Stimulated activated CD4-positive, alpha-beta T cell treated with anti-CD3 and anti-CD28 coated beads, Interleukin-1b, Interleukin-23, amount 100 ng/mL, for 48 hours (primary cell): ENCODE measurements around the gene P2RY4.
"Not testable (repeated sequence)": the region's sequence is repeated elsewhere in the genome, so short reads cannot be mapped to it uniquely, and the experiment has no call there.

Experiments
- DNase-seq: peaks from one replicate; pipeline ENCODE4 v3.0.0-alpha.2; 2020

The P2RY4 gene

DNA sequence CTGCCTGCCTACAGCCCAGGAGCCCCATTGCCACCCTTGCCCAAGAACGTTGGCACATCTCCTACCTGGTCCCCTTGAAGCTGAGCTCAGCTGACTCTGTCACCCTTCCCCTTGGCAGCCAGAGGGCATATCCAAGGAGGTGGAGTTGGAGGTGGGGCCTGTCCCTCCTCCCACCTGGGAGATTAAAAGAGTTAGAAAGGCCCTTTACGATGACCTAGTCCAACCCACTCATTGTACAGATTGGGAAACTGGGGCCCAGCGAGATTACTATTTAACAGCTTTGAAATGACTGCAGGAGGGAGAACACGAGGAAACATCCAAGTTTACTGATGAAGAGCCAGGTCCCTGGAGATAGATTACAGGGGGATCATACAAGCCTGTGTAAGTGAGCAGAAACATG lies at the start of gene P2RY4:
Gene P2RY4, minus strand, starts transcription at position 101 of the 400 bp plus-strand sequence. CDS start 580 bp downstream, outside the sequence.
- DNase-seq, result no peak

DNA sequence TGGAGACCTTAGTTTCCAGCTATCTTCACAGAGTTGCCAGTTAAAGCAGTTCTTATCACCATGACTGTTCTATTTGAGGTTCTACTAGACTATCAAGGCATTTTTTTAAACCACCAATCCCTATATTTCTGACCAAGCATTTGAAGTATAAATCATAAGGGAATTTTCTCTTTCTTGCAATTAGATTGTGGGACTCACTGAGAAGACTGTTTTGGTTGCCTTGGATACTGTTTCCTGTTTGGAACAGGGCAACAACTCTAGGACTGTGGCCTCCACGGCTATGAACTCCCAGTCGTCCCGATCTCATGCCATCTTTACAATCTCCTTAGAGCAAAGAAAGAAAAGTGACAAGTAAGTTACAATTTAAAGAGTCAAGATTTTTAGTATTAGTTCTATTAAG lies 41.7 kb upstream of the P2RY4 start:
- no peak for DNase-seq

DNA sequence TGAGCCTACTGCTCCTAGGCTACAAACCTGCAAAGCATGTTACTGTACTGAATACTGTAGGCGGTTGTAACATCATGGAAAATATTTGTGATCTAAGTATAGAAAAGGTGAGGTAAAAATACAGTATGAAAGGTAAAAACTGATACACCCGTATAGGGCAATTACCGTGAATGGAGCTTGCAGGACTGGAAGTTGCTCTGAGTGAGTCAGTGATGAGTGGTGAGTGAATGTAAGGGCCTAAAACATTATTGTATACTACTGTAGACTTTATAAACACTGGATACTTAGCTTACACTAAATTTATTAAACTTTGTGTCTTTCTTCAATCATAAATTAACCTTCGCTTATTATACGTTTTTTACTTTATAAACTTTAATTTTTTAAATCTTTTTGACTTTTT lies 33.6 kb upstream of the P2RY4 start:
- no peak for DNase-seq

DNA sequence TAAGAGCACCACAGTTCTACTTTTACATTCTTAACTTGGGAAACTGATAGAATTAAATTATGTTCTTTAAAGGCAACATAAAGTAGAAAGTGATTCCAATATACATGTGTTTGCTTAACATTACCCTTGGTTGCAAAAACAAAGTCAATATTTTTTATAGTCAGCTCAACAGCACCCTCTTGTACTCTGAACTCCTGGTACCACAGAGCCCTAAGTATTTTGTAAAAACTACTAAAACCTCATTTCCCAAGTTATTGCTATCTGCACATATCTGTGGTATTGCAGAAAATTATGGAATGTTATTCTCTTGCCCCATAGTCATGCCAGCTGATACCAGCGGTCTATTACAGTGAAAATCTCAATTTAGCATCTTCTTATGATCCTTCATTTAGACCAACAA lies 32.8 kb upstream of the P2RY4 start:
- no peak for DNase-seq

DNA sequence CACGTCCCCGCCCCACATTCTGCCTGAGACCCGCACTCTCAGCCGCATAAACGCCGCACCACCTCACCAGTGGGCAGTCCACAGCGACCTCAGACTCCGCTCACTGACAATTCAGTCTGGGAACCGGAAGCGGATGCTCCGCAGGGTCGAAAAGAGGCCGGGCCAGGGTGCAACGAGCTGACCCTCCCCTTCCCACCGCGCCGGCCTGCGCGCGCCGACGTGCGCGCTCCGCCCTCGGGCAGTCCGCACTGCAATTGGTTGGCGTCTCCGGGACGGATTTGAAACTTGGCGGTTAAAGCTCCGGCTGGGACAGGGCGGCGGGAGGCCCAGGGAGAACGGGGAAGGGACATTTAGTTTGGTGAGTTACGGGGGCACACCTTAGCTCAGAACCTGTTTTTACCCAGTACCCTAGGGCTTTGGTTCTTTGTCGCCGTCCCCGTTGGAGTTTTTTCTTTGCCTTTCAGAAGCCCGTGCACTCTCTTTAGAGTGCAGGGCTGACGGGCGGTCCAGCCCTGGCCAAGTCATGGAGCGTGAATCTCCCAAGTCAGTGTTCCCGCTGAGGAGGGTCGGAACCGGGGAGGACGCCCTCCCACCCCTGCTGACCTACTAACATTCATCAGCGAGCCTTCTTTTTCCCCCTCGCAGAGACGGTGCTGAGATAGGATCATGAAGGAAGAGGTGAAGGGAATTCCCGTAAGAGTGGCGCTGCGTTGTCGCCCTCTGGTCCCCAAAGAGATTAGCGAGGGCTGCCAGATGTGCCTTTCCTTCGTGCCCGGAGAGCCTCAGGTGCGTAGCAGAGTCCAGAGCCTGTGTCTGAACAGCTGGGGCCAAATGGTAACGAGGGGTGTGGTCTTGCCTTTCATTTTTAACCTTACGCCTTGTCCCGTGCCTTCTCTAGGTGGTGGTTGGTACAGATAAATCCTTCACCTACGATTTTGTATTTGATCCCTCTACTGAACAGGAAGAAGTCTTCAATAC lies 30.1 kb upstream of the P2RY4 start, which contains the start of the genes KIF4A and PDZD11:
Gene KIF4A, plus strand, starts transcription at position 312 of the 978 bp plus-strand sequence. Its CDS starts 355 bp downstream, at position 667.
Gene PDZD11, minus strand, starts transcription at position 135 of the 978 bp plus-strand sequence. CDS start 586 bp downstream, outside the sequence.
- peak; percentile 82 for DNase-seq

DNA sequence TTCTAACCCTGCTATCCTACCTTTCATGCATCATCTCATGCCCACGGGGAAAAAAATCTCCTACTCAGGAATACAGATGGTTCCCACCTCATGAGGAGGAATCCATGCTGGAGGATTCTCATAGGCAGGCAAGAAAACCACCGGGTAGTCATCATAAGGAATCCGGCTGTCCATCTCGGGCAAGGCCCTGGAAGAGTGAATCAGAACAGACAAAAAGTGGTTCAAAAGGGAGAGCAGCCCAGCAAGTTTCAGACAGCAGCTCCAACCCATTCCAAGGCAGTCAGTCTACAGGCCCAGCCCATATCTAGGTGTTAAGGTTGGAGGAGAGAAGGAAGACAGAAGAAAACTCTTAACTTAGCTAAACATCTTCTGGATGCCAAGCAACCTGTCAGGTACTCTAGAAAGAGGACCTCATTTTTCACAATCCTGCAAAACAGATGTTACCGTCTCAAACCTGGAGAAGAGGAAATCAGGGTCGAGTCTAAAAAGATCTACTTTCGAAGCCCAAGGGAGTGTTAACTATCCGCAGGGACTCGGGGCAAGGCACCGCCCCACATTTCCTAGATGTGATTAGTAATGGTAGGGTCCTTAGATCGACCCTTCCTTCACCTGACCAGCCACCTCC lies 29.3 kb upstream of the P2RY4 start:
- no peak for DNase-seq

DNA sequence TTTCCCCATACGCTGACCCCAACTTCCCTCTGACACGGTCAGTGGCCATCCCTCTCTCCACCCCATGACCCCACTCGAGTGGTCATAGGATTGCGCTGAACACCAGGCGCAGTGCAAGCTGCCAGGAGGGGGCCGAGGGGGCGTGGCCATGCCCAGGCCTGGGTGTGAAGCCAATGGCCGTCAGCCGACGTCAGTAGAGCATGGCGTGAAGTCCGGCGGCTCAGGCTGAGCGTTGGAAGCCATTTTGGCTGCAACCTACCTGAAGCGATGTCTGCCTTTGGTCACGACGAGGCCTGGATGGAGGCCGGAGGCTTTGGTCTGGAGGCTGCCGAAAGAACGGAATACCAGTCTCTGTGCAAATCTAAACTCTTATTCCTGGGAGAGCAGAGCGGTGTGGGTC lies 21.9 kb upstream of the P2RY4 start, which contains the start of gene RAB41:
Gene RAB41, plus strand, starts transcription at position 222 of the 400 bp plus-strand sequence. Its CDS starts 46 bp downstream, at position 268.
- no peak for DNase-seq

DNA sequence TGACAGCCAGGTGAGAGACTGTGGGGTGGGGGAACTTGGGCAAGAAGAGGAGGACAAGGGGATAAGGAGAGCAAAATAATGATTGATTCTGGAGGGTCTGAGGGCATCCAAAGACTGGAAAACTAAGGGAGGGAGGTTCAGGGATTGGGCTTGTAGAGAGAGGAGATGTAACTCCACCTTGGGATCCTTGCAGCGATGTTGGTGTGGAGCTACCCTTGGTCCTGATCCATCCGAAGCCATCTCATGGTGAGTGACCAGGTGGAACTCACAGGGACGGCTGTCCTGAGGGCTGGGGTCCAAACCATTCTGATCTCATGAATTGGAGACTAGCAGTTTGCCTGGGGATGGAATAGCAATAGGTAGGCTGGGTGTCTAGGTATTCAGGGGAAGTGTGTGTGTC lies 20.6 kb upstream of the P2RY4 start:
- DNase-seq, result no peak

DNA sequence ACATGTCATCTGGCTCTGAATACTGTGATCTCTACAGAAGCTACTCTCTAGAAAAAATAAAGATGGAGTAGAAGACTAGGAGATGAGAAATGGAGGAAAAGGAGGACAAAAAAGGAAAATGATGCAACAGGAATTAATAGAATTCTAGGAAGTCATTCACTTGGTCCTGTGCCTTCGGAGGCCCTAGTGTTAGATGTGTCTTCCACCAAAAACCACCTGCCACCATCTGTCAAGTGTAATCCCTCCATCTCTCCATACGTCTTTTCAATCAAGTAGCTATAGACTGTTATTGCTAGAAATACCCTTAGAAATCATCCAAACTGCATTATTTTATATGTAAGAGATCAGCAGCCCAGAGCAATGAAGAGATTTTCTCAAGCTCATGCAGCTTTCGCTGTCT lies 19.1 kb upstream of the P2RY4 start:
- DNase-seq, result no peak

DNA sequence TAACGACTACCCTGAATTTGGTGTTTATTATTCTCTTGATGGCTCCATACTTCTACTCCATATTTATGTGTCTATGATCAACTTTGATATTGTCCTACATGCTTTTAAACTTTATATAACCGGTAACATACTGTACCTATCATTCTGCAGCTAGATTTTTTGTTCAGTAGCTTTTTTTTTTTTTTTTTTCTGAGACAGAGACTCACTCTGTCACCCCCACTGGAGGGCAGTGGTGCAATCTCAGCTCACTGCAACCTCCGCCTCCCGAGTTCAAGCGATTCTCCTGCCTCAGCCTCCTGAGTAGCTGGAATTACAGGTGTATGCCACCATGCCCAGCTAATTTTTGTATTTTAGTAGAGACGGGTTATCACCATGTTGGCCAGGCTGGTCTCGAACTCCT lies 14.0 kb upstream of the P2RY4 start:
- DNase-seq, result not testable (repeated sequence)

DNA sequence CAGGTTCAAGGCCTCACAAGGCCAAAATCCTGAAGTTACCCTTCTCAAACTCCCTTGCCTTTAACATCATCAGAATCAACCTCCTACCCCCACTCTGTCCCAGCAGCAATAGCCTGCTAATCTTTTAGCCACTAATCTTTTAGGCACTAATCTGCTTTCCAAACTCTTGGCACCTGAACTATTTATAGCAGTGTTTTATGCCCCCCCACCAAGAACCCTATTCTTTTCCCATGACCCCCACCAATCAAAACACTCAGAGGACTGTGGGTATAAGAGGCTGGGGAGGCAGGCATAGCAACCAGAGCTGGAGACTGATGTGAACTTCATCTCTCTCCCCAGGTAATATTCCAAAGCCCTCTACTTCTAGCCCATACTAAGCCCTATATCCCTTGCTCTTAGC lies 8.0 kb upstream of the P2RY4 start, which contains the start of gene ARR3:
Gene ARR3, plus strand, starts transcription at position 301 of the 400 bp plus-strand sequence. CDS start 1,052 bp downstream, outside the sequence.
- DNase-seq, result no peak

DNA sequence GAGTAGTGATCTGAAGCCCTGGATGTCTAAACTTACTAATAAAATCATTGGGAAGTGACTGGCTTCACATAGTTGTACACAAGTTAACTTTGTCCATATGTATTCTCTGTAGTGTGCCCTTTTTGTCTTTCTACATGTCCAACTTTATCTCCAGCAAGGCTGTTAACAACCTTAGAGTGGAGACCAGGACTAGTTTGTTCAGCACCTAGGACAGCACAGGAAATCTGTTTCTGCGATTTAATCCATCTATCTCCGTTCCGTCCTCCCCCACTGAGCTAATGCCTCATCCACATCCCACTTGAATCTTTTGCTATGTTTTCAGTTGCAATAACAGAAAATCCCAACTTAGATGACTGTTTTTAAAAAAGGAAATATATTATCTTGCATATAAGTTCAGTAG lies 4.8 kb upstream of the P2RY4 start:
- no peak for DNase-seq

DNA sequence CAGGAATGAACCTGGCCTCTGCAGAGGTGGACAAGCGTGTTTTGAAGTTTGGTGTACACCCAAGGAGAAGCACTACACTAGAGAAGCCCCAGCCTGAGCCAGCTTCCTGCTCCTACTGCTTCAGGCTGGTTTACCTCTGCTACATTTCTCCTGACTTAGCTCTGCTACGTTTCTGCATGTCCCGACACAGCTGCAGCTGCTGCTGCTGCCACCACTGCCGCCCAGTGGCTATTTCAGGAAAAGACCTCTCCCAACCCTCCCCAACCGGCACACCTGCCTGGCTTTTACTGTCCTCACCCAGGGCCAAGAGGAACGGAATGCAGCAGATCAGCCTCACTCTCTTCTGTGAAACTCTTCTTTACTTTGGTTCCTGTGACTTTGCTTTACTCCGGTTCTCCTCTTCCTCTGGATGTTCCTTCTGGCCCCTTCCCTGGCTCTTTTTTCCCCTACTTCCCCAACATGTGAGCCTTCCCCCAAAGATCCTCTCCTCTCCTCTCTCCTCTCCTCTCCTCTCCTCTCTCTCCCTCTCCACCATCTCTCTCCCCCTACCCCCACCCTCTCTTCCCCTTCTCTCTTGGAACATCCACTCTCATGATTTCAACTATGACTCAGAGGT lies 3.1 kb upstream of the P2RY4 start:
- DNase-seq, result peak; percentile 25

DNA sequence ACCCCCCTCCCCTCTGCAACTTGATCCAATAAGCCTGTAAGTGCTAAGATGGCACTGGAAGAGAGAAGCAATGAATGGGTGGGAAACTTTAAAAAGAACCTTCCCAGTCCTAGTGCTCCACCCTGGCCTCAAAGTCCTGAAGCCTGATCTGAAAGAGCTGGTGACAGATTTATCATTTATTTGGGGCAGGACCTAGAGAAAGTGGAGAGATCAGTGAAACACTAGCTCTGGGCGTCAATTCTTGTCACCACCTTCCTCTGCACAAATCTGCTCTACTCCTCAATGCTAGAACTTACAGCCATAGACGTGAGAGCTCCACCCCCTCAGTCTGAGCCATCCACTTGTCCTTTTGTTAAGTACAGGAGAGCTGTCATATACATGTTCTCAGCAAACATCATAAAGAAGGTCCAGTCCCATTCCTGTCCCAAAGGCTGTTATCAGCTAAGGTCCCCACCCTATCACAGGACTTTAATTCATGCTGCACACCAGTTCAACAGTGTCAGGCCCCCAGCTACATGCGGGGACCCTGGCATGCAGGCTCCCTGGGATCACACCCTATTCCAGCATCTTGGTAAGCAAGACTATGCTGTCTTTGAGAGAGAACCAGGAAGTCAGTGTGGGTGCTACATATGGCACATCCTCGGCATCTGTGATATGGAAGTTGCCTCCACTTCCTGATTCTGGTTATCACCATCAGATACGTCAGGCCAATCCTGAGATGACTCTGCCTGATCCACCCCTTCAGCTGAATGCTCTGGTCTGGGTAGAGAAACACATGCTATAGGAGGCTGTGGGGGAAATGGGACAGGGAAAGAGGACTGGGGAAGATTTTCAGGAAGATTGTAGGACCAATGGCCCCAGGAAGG lies 2.3 kb downstream of the P2RY4 start:
- no peak for DNase-seq

DNA sequence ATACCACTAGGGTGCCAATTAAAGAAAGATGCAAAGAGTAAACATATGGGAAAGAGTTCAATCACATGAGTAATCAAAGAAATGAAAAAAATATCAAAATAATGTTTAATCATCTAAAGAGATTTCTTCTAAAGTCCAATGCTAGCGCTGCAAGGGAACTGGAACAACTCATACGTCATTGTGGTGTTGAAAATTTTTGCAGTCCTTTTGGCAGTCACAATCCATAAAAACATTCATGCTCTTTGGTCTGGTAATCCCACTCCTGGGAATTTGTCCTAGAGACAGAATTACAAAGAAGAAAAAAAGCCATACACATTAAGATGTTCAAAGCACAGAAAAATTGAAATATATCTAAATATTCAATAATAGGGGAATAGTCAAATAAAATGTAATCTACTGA lies 4.6 kb downstream of the P2RY4 start:
- DNase-seq, result no peak

DNA sequence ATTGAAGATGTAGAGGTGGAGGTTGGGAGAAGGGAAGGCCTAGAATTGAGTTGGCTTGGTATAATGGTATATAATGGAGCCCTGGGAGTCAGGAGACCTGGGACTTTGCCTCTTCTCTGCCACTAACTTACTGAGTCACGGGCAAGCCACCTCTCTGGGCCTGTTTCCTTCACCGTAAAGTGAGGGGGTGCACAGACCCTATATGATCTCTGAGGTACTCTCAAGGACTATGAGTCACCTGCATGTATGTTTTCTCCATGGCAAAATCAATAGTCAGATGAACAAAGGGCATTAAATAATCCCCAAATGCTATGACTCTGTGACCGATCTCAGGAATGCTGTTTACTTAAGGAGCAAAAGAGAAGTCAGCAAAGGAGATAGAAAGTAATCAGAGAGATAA lies 5.1 kb downstream of the P2RY4 start:
- no peak for DNase-seq

DNA sequence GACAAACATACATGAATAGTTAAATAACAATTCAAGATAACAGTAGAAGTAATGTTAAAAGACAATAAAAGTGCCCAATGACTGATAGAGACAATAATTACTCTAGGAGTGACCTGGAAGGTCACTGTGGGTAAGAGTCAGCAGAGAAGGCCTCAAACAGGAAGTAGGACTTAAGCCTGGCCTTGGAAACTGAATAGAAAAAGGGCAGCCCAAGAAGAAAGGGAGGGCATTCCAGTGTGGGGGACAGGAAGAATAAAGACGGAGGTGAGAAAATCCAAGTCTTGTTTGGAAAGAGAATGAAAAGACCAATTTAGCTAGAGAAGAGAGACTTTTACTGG lies 6.0 kb downstream of the P2RY4 start:
- DNase-seq, result no peak

DNA sequence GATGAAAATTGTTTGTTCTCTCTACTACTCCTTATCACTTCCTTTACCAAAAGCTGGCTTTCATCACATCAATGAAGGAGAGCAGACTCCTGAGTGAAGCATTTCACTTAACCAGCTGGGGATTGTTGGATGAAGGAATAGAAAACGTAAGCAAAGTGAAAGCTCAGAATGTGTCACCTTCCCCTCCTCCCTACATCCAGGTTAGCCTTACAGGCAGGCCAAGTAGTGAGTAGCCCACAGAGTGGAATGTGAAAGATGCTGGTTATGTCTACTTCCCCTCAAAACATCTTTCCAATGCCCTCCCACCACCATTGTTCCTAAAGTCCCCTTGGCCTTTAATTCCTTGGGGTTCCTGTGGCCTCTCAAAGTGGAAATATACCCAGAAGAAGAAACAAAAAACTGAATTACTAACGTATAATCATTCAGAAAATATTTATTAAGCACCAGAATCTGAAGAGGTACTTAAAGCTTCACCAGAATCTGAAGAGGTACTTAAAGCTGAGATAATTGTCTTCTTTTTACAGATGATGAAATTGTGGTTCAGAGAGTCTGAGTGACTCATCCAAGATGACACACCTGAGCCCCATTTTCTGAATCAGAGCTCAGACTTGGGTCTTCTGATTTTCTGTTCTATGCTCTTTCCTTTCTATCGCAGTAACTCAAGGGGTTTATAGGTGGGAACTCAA lies 6.5 kb downstream of the P2RY4 start:
- DNase-seq, result no peak

DNA sequence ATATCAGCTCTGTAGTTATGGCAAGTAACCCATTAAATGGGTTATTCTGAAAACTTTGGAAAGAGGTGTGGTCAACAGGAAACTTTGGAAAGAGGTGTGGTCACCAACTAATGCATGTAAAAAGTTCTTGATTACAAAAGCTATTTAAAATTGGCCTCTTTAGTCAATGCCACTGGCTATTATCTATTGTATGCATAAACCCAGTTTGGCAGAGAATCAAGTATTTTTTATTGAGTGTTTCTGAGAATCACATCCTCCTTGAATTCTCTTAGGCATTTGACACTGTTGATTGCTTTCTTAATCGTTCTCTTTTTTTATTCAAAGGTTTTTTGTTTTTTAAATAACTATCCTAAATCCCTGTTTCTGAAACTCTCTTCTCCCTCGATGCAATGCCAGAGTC lies 7.5 kb downstream of the P2RY4 start:
- no peak for DNase-seq

DNA sequence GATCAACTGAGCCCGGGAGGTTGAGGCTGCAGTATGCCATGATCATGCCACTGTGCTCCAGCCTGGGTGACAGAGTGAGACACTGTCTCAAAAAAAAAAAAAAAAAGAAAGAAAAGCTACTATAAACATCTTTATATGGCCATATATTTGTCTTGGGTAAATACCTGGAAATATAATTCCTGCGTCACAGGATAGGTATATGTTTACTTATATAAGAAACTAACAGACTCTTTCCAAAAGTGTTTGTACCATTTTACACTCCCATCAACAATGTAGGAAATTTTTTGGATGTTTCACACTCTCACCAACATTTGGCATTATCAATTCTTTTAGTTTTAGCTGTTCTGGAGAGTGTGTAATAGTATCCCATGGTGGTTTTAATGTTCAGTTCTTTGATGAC lies 12.8 kb downstream of the P2RY4 start:
- DNase-seq, result no peak

DNA sequence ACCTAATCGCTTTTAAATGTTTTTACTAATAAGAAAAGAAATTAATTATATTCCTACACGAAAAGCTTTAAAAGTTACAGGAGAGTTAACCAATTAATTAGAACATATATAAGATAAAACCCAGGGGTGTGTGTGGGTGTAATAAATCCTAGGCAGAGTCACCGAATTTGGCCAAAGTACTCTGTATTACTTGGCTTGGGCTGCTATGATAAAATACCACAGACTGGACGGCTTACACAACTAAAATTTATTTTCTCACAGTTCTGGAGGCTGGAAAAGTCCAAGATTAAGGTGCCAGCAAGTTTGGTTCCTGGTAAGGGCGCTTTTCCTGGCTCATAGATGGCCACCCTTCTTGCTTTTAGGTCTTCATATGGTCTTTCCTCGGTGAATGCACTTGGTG lies 15.1 kb downstream of the P2RY4 start:
- DNase-seq, result no peak

DNA sequence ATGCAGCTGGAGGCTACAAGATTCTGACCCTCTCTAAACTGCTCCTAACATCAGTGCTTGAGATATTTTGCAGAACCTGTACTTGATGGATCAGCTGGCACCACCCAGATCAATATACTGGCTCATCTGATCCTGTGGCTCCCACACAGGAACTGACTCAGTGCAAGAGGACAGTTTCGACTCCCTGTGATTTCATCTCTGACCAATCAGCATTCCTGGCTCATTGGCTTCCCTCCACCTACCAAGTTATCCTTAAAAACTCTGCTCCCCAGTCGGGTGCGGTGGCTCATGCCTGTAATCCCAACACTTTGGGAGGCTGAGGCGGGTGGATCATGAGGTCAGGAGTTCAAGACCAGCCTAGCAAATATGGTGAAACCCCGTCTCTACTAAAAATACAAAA lies 16.4 kb downstream of the P2RY4 start:
- not testable (repeated sequence) for DNase-seq
